ENCODE data around the gene SRSF10. TPM values are rescaled to one million over a fixed set of nuclear protein-coding genes. Genes with fewer than 3 reads are reported as not detected.

The SRSF10 gene
- total and polyA plus RNA-seq, 9 of the 15 experiments (the other 6 are each of a cell fraction or from before 2014, with no cell fraction given) = 154 to 264 (median 205) TPM

DNA sequence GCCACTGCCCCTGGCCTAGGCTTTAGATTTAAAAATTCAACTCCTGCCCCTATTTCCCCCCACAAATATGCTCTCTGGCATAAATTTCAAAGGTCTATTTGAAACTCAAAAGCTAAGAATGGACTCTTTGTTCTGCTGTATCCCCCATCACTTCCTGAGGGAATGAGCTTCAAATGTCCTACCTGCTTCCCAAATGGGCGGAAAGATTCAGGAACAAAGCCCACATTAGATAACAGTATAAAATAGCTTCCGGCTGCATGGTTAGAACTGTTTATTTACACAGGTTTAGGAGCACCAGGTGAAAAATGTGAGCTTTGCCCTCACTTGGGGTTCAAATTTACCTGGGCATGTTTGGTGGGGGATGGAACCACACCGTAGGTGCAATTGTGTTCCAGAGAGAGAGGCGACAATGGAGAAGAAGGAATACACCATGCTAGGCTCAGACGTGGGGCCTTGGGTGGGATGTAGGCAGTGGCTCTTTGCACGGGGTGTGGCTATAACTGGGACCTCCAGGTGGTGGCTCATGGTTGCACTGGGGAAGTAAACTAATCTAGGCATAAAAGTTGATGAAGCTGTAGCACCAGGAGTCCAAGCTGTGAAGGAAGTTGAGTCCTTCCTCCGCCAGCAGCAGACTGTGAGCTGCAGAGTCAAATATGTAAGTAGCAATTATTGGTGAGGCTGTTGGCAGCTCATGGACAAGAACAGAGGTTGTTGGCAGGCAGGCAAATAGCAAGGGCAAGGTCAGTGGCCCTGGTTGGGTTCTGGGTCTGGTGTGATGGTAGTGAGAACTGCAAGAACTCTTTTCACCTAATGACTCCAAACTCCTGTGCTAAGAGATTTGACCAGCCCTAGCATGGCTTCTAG is 41.5 kb upstream of the SRSF10 start:
- no peak overlapping the region for H3K4me2 ChIP-seq (ENCODE audit: insufficient read depth, low read length)
- in situ Hi-C loops (cut with MboI) (no loop called here), intact Hi-C loops (cut with micrococcal nuclease) (no loop called here)
- H3K9me1 ChIP-seq (ENCODE audit: control insufficient read depth, insufficient read depth, low read length) = no peaks in the 10 kb centered on the region
- H4K20me1 ChIP-seq (replicated peaks; ENCODE audit: control insufficient read depth, insufficient read depth, low read length) = no peaks in the 10 kb centered on the region
- ChIA-PET POLR2A (interaction anchor here (0.6 to 1.3 kb wide), 9 partner anchors 8 to 224 kb away, joined by 3 to 5 read pairs (median 3); partner anchors contain the start of gene SRSF10), CTCF (ENCODE audit: low intra/inter-chr PET ratio) (no interaction called here)
- FAIRE-seq (no peak), DNase-seq (ENCODE audit: extremely low read depth in 1 of 4, low spot score in 3 of 4) (peak in 1 of 4 experiments; percentile 18), ATAC-seq (peak; percentile 31; the same call in 2 of the 3 replicates)
- no peak overlapping the region for H3K4me3 ChIP-seq
- H3K36me3 ChIP-seq (ENCODE audit: control insufficient read depth, insufficient read depth, low read length) = no peaks in the 10 kb centered on the region
- H2AFZ ChIP-seq (ENCODE audit: low read depth, low read length) = no peak overlapping the region
- peaks cover 2 to 25% of the 10 kb centered on the region in 2 experiments; a peak in 2 of 5 replicates for H3K27me3 ChIP-seq (ENCODE audit: control insufficient read depth in 2 of 2, insufficient read depth in 2 of 2, low read length in 2 of 2)
- no peaks in the 10 kb centered on the region for H3K79me2 ChIP-seq (ENCODE audit: control insufficient read depth, insufficient read depth, low read length)
- peaks cover 6 to 9% of the 10 kb centered on the region in 2 experiments; a peak in 3 of 5 replicates for H3K4me1 ChIP-seq (replicated peaks in 1 of 2; ENCODE audit: control insufficient read depth in 2 of 2, insufficient read depth in 2 of 2, low read length in 2 of 2)
- no peaks in the 10 kb centered on the region for H3K9me3 ChIP-seq (replicated peaks; ENCODE audit: control insufficient read depth, insufficient read depth, low read depth, low read length)
- 23% methylated on average over 7 of the region's 7 CpGs for WGBS (ENCODE audit: insufficient coverage, low coverage, missing lambda C conversion rate)
- no TSS peak for BruUV-seq (replicated peaks)
- no peak overlapping the region for H3K27ac ChIP-seq (ENCODE audit: extremely low read depth, low read depth, low read length)
- no peak overlapping the region; a peak in 1 of 4 replicates for H3K9ac ChIP-seq (ENCODE audit: insufficient read depth in 1 of 2, low read depth in 2 of 2, low read length in 2 of 2)
- TF ChIP-seq, protein P1, sequence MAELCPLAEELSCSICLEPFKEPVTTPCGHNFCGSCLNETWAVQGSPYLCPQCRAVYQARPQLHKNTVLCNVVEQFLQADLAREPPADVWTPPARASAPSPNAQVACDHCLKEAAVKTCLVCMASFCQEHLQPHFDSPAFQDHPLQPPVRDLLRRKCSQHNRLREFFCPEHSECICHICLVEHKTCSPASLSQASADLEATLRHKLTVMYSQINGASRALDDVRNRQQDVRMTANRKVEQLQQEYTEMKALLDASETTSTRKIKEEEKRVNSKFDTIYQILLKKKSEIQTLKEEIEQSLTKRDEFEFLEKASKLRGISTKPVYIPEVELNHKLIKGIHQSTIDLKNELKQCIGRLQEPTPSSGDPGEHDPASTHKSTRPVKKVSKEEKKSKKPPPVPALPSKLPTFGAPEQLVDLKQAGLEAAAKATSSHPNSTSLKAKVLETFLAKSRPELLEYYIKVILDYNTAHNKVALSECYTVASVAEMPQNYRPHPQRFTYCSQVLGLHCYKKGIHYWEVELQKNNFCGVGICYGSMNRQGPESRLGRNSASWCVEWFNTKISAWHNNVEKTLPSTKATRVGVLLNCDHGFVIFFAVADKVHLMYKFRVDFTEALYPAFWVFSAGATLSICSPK (IDR thresholded peaks at IDR 0.05; ENCODE audit: borderline replicate concordance) = no peak
- TF ChIP-seq BCL6 (CRISPR knock-in tag; IDR thresholded peaks at IDR 0.05) (no peak), PRPF4 (IDR thresholded peaks at IDR 0.05; ENCODE audit: insufficient read depth, low read depth, low read length, poor library complexity, severe bottlenecking) (no peak), ZNF764 (CRISPR knock-in tag; IDR thresholded peaks at IDR 0.05; ENCODE audit: low read depth) (no peak), ZNF174 (CRISPR knock-in tag; IDR thresholded peaks at IDR 0.05) (no peak), HCFC1 (IDR thresholded peaks at IDR 0.05; ENCODE audit: low read depth, low read length) (no peak), EP400 (IDR thresholded peaks at IDR 0.05) (no peak), RUNX1 (IDR thresholded peaks at IDR 0.05; ENCODE audit: low read depth) (no peak), SMARCA4 (IDR thresholded peaks at IDR 0.05) (no peak), NR2F6 (CRISPR knock-in tag; IDR thresholded peaks at IDR 0.05) (no peak), SMARCA5 (IDR thresholded peaks at IDR 0.05) (no peak), BACH1 (tag; IDR thresholded peaks at IDR 0.05) (no peak)
- TF ChIP-seq, protein P2, sequence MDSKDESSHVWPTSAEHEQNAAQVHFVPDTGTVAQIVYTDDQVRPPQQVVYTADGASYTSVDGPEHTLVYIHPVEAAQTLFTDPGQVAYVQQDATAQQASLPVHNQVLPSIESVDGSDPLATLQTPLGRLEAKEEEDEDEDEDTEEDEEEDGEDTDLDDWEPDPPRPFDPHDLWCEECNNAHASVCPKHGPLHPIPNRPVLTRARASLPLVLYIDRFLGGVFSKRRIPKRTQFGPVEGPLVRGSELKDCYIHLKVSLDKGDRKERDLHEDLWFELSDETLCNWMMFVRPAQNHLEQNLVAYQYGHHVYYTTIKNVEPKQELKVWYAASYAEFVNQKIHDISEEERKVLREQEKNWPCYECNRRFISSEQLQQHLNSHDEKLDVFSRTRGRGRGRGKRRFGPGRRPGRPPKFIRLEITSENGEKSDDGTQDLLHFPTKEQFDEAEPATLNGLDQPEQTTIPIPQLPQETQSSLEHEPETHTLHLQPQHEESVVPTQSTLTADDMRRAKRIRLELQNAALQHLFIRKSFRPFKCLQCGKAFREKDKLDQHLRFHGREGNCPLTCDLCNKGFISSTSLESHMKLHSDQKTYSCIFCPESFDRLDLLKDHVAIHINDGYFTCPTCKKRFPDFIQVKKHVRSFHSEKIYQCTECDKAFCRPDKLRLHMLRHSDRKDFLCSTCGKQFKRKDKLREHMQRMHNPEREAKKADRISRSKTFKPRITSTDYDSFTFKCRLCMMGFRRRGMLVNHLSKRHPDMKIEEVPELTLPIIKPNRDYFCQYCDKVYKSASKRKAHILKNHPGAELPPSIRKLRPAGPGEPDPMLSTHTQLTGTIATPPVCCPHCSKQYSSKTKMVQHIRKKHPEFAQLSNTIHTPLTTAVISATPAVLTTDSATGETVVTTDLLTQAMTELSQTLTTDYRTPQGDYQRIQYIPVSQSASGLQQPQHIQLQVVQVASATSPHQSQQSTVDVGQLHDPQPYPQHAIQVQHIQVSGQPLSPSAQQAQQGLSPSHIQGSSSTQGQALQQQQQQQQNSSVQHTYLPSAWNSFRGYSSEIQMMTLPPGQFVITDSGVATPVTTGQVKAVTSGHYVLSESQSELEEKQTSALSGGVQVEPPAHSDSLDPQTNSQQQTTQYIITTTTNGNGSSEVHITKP (IDR thresholded peaks at IDR 0.05; ENCODE audit: partially characterized antibody) = no peak
- TF ChIP-seq, protein P3, sequence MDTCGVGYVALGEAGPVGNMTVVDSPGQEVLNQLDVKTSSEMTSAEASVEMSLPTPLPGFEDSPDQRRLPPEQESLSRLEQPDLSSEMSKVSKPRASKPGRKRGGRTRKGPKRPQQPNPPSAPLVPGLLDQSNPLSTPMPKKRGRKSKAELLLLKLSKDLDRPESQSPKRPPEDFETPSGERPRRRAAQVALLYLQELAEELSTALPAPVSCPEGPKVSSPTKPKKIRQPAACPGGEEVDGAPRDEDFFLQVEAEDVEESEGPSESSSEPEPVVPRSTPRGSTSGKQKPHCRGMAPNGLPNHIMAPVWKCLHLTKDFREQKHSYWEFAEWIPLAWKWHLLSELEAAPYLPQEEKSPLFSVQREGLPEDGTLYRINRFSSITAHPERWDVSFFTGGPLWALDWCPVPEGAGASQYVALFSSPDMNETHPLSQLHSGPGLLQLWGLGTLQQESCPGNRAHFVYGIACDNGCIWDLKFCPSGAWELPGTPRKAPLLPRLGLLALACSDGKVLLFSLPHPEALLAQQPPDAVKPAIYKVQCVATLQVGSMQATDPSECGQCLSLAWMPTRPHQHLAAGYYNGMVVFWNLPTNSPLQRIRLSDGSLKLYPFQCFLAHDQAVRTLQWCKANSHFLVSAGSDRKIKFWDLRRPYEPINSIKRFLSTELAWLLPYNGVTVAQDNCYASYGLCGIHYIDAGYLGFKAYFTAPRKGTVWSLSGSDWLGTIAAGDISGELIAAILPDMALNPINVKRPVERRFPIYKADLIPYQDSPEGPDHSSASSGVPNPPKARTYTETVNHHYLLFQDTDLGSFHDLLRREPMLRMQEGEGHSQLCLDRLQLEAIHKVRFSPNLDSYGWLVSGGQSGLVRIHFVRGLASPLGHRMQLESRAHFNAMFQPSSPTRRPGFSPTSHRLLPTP (IDR thresholded peaks at IDR 0.05; ENCODE audit: borderline replicate concordance, extremely low read depth, insufficient read length) = no peak

Measured in K562 (cell line).